A549 (cell line): ENCODE data around the gene ZNF483.

Experiments used
- CTCF ChIP-seq: fragments of >200 bp; sonication (Bioruptor Twin); formaldehyde crosslinking; IDR thresholded peaks from 3 replicates; pipeline ENCODE4 v1.5.1; 2016
- EHMT2 ChIP-seq: fragments of 200-600 bp; sonication (generic); IDR thresholded peaks from 2 replicates; pipeline ENCODE4 v1.6.1; 2016; ENCODE audit warnings: antibody characterized with exemption, low read depth, mild to moderate bottlenecking, moderate library complexity
- MYC ChIP-seq: IDR thresholded peaks from 2 replicates; pipeline ENCODE4 v1.6.1; 2012; ENCODE audit warnings: mild to moderate bottlenecking, inconsistent platforms, low read length, improper control_type of control experiment, borderline replicate concordance
- POLR2A ChIP-seq: IDR thresholded peaks from 2 replicates; pipeline ENCODE4 v1.6.1; 2012; ENCODE audit warnings: mild to moderate bottlenecking, low read length
- USF2 ChIP-seq: fragments of 450-650 bp; IDR thresholded peaks from 2 replicates; pipeline ENCODE4 v1.6.1; 2014; ENCODE audit warnings: antibody characterized with exemption

- TF ChIP-seq CTCF (no peak), USF2 (no peak), MYC (no peak), POLR2A (no peak), EHMT2 (no peak)
Measured at GRCh38 chr9:111542497-111543254, 17.7 kb downstream of the ZNF483 start.
